Lower leg skin (tissue), 4 donors: ENCODE results near the gene CAMK2B. TPM values are rescaled to one million over a fixed set of nuclear protein-coding genes. Genes with fewer than 3 reads are reported as not detected.

ENCODE experiments used
- DNase-seq, 2 donors: peaks; one replicate each; pipeline ENCODE4 v3.0.0-alpha.2; 2019; ENCODE audit warnings: low spot score in 2 of 2
- H3K4me3 ChIP-seq: fragments of 200-600 bp; sonication (generic); 2 replicates; pipeline ENCODE4 v1.5.1; 2017; ENCODE audit warnings: mild to moderate bottlenecking, low read depth; ENCODE audit not compliant: poor library complexity, severe bottlenecking
- CTCF ChIP-seq, 3 donors: fragments of 450-650 bp; IDR thresholded peaks; one replicate each; pipeline ENCODE4 v1.5.1; 2016; ENCODE audit warnings: antibody characterized with exemption in 3 of 3, mild to moderate bottlenecking in 3 of 3, moderate library complexity in 2 of 3
- POLR2A ChIP-seq, 2 donors: fragments of 450-650 bp; IDR thresholded peaks; one replicate each; pipeline ENCODE4 v1.6.1; 2016 to 2017; ENCODE audit warnings: antibody characterized with exemption in 2 of 2, mild to moderate bottlenecking in 1 of 2, moderate library complexity in 1 of 2
- WGBS, 2 donors: methylation state at CpG; one replicate each; pipeline ENCODE4 v1.1.5; 2018; 5-methylcytosine and 5-hydroxymethylcytosine counted together
- intact Hi-C: fragments of 100-400 bp; cut with DNase I; formaldehyde crosslinking; loops from one replicate; pipeline ENCODE4 v1.15.0; 2023; ENCODE audit warnings: low total_unique reads
- total RNA-seq, 4 donors: library from RNA; depleted of rRNA; stranded (reverse); fragments of >200 nt; gene quantifications; one replicate each; pipeline ENCODE4 v1.1.0, GENCODE V29; 2016

Gene CAMK2B
- total RNA-seq, 4 donors from 2014 or later = 0.04 to 2.6 (median 1.1) TPM

GRCh38 chr7:44236333-44236728 is 89.1 kb downstream of the CAMK2B start:
- TF ChIP-seq POLR2A (IDR thresholded peaks at IDR 0.05) = no peak
- TF ChIP-seq CTCF (IDR thresholded peaks at IDR 0.05) = no peak
- no peak overlapping the region for H3K4me3 ChIP-seq
- intact Hi-C loops = no loop called here
- DNase-seq = no peak
- WGBS, 2 donors = 57 to 61% methylated on average over 4 of the region's 4 CpGs

DNA sequence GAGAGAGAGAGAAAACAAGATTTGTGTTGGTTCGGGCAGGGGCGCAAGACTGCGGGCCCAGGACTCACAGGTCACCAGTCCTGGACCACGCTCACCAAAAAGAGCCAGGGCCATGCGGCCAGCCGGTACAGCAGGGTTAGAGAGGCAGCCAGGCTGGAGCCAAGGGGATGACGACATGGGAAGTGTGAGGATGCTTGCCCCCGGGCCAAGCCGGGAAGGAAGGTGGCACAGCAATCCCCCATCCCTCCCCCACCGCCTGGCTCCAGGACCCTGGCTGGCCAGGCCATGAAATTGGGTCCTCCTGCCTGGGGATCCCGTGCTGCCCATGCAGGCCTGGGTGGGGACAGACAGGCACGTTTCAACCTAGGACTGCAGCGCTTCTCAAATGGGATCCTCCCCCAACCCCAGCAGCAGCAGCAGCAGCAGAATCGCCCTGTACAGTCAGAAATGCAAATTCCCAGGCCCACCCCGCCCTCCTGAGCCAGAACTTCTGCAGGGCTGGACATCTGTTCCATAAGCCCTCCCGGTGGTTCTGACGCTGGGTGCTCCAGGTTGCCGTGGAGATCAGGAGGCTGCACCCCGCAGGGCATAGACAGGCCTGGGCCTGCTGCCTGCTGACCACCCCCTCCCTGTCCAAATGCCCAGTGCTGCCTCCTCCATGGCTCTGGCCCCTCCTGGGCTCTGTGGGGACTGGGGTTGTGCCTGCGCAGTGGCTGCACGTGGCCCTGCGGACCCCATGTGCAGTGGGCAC is 89.6 kb downstream of the CAMK2B start:
- WGBS, 2 donors = 65 to 70% methylated on average over 20 to 22 of the region's 22 CpGs
- no peak overlapping the region for H3K4me3 ChIP-seq
- no peak for DNase-seq
- intact Hi-C loops = no loop called here
- TF ChIP-seq CTCF (IDR thresholded peaks at IDR 0.05) (no peak), POLR2A (IDR thresholded peaks at IDR 0.05) (no peak)

GRCh38 chr7:44235066-44235465 is 90.3 kb downstream of the CAMK2B start:
- intact Hi-C loops = no loop called here
- DNase-seq = no peak
- no peak for TF ChIP-seq POLR2A (IDR thresholded peaks at IDR 0.05)
- no peak overlapping the region for H3K4me3 ChIP-seq
- WGBS, 2 donors = 86 to 90% methylated on average over 8 of the region's 8 CpGs

DNA sequence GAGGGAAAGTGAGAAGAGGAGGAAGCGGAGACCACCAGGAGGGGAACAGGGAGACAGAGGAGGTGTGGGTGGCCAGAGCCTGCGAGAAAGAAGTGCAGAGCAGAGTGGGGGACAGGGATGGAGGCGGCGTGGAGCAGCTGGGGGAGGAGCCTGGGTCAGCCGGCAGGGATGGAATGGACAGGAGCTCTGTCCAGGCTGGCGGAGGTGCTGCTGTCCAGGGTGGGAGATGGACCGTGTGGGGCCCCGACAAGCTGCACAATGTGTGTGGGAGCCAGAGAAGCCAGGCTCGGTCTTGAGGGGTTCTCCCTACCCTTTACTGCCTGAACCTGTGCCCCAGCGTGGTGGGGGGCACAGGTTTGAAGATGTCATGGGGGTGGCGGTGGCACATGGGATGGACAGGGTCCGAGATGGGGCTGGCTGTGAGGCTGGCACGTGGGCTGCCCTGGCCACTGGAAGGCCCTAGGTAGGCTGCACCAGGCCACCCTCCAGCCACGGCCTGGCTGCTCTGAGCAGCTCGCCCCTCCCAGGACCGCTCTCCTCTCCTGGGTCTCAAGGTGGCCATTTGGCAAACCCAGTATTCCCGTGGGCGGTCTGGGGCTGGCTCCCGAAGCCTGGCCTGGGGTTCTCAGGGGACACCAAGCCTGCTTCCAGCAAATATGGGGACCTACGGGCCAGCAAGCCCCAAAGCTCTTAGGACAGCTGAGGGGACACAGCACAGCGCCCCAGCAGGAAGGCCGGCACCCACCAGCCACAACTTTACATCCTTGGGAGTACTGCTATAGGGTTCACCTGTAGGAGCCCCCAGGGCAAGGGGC is 92.3 kb downstream of the CAMK2B start:
- DNase-seq = no peak
- WGBS, 2 donors = 77 to 82% methylated on average over 15 to 16 of the region's 22 CpGs
- intact Hi-C loops = no loop called here
- TF ChIP-seq CTCF (IDR thresholded peaks at IDR 0.05) (no peak), POLR2A (IDR thresholded peaks at IDR 0.05) (no peak)
- no peak overlapping the region for H3K4me3 ChIP-seq

- TF ChIP-seq POLR2A (IDR thresholded peaks at IDR 0.05) = no peak
- no peak for TF ChIP-seq CTCF (IDR thresholded peaks at IDR 0.05)
- intact Hi-C loops = no loop called here
- 74 to 82% methylated on average over 7 to 11 of the region's 13 CpGs for WGBS, 2 donors
- H3K4me3 ChIP-seq = no peak overlapping the region
- no peak for DNase-seq
These were observed 93.0 kb downstream of the CAMK2B start for GRCh38 chr7:44232396-44232795.

GRCh38 chr7:44231088-44231487 is 94.3 kb downstream of the CAMK2B start:
- no peak overlapping the region for H3K4me3 ChIP-seq
- 81 to 93% methylated on average over 10 to 12 of the region's 12 CpGs for WGBS, 2 donors
- no peak for TF ChIP-seq CTCF (IDR thresholded peaks at IDR 0.05)
- no peak for TF ChIP-seq POLR2A (IDR thresholded peaks at IDR 0.05)
- intact Hi-C loops = no loop called here
- DNase-seq = no peak
